K562 (cell line): ENCODE data around the gene ABCA3. TPM values are rescaled to one million over a fixed set of nuclear protein-coding genes. Genes with fewer than 3 reads are reported as not detected.

Experiments
- CBFB ChIP-seq: sonication (generic); formaldehyde crosslinking; IDR thresholded peaks from 2 replicates; pipeline ENCODE4 v1.4.0; 2020; ENCODE audit warnings: mild to moderate bottlenecking, missing genetic modification reagents
- FOS ChIP-seq: IDR thresholded peaks from 3 replicates; pipeline ENCODE4 v1.6.1; 2011; ENCODE audit not compliant: insufficient read length; ENCODE audit errors: extremely low read depth
- FOXP1 ChIP-seq: sonication (generic); formaldehyde crosslinking; IDR thresholded peaks from 2 replicates; pipeline ENCODE4 v1.8.0; 2022; ENCODE audit warnings: mild to moderate bottlenecking, missing genetic modification reagents
- HNRNPH1 ChIP-seq: fragments of 200-400 bp; formaldehyde crosslinking; optimal IDR thresholded peaks from 2 replicates; pipeline ENCODE3; 2017; ENCODE audit warnings: low read depth, mild to moderate bottlenecking, low read length, moderate library complexity
- ID3 ChIP-seq, 2 experiments: fragments of 250-450 bp in 1 of 2; fragments of 450-650 bp in 1 of 2; sonication (Bioruptor Pico) in 1 of 2; IDR thresholded peaks; 2 replicates each; pipeline versions ENCODE4 v1.6.1 to v1.8.0; 2016 to 2021; ENCODE audit warnings: mild to moderate bottlenecking in 2 of 2, moderate library complexity in 2 of 2, missing compliant biosample characterization in 1 of 2, missing genetic modification characterization in 1 of 2
- MNT ChIP-seq, 2 experiments: fragments of 450-650 bp; conservative IDR thresholded peaks; 2 replicates each; pipeline ENCODE4 v1.6.1; 2017; ENCODE audit warnings: mild to moderate bottlenecking in 2 of 2, moderate library complexity in 2 of 2
- NELFE ChIP-seq: IDR thresholded peaks from 2 replicates; pipeline ENCODE4 v1.6.1; 2011; ENCODE audit warnings: mild to moderate bottlenecking; ENCODE audit not compliant: insufficient read depth, insufficient read length
- NR2C2 ChIP-seq, 2 experiments: fragments of 200-800 bp in 1 of 2; sonication (Bioruptor generic) in 1 of 2; sonication (generic) in 1 of 2; formaldehyde crosslinking in 1 of 2; IDR thresholded peaks; 2 replicates each; pipeline versions ENCODE4 v1.6.1 to v1.8.0; 2016 to 2022; ENCODE audit warnings: mild to moderate bottlenecking in 1 of 2, missing compliant biosample characterization in 1 of 2, missing genetic modification characterization in 1 of 2, missing genetic modification reagents in 1 of 2
- OTX1 ChIP-seq: fragments of 450-650 bp; formaldehyde crosslinking; IDR thresholded peaks from 2 replicates; pipeline ENCODE4 v1.4.0; 2022; ENCODE audit warnings: mild to moderate bottlenecking
- PBX2 ChIP-seq, 2 experiments: IDR thresholded peaks in 1 of 2; conservative IDR thresholded peaks in 1 of 2; 2 replicates each; pipeline ENCODE4 v1.6.1; 2016; ENCODE audit warnings: low read depth in 2 of 2, mild to moderate bottlenecking in 1 of 2, missing compliant biosample characterization in 1 of 2, missing genetic modification characterization in 1 of 2, moderate library complexity in 1 of 2
- PHTF2 ChIP-seq: fragments of 250-450 bp; sonication (Bioruptor Pico); IDR thresholded peaks from 2 replicates; pipeline ENCODE4 v1.5.0; 2021; ENCODE audit warnings: mild to moderate bottlenecking
- SMAD4 ChIP-seq: fragments of 250-450 bp; sonication (Bioruptor Pico); conservative IDR thresholded peaks from 2 replicates; pipeline ENCODE4 v1.8.0; 2021; ENCODE audit warnings: inconsistent platforms, mild to moderate bottlenecking, moderate library complexity
- XRCC4 ChIP-seq: IDR thresholded peaks from one replicate; pipeline ENCODE4 v1.6.1; 2011; ENCODE audit not compliant: insufficient read depth, insufficient read length; ENCODE audit errors: extremely low read depth
- ZBTB1 ChIP-seq: sonication (generic); formaldehyde crosslinking; IDR thresholded peaks from 2 replicates; pipeline ENCODE4 v1.8.1; 2023; ENCODE audit warnings: missing genetic modification reagents, low read depth, mild to moderate bottlenecking, borderline replicate concordance
- ZKSCAN1 ChIP-seq: fragments of 150-350 bp; IDR thresholded peaks from 2 replicates; pipeline ENCODE4 v1.6.1; 2016; ENCODE audit warnings: low read depth, low read length
- ZKSCAN3 ChIP-seq: fragments of 250-450 bp; sonication (Bioruptor Pico); IDR thresholded peaks from 2 replicates; pipeline ENCODE4 v1.4.0; 2020
- ZNF584 ChIP-seq: fragments of 200-800 bp; sonication (Bioruptor generic); IDR thresholded peaks from 2 replicates; pipeline ENCODE4 v1.6.1; 2016; ENCODE audit warnings: low read depth, mild to moderate bottlenecking, missing genetic modification characterization, missing compliant biosample characterization
- ZNF589 ChIP-seq: fragments of 200-800 bp; sonication (Bioruptor generic); IDR thresholded peaks from 2 replicates; pipeline ENCODE4 v1.6.1; 2016; ENCODE audit warnings: low read depth, missing genetic modification characterization, missing compliant biosample characterization
- ZNF639 ChIP-seq, 2 experiments: fragments of 200-800 bp in 1 of 2; sonication (Bioruptor generic) in 1 of 2; sonication (generic) in 1 of 2; formaldehyde crosslinking in 1 of 2; IDR thresholded peaks in 1 of 2; conservative IDR thresholded peaks in 1 of 2; 2 replicates each; pipeline versions ENCODE4 v1.5.0 to v1.6.1; 2016 to 2020; ENCODE audit warnings: missing compliant biosample characterization in 1 of 2, missing genetic modification characterization in 1 of 2, missing genetic modification reagents in 1 of 2
- polyA plus RNA-seq, 8 experiments: library from polyadenylated mRNA; depleted of rRNA in 4 of 8; stranded (reverse) in 5 of 8; unstranded in 3 of 8; fragments of >200 nt; fragmentation: Nextera tagmentation in 2 of 8; fragmentation: Illumina TruSeq in 1 of 8; extraction: Ambion mirVana in 2 of 8; extraction: Trizol in 1 of 8; gene quantifications; 2 replicates each; pipeline versions ENCODE4 v1.2.1 to v1.2.3, GENCODE V29; 2011 to 2014; ENCODE audit warnings: inconsistent platforms in 1 of 8, missing spikeins in 1 of 8
- total RNA-seq, 7 experiments: library from RNA; depleted of rRNA in 6 of 7; stranded (reverse); fragments of >200 nt in 6 of 7; fragmentation: Illumina TruSeq in 2 of 7; extraction: Trizol in 2 of 7; gene quantifications; 2 replicates each; pipeline versions ENCODE4 v1.2.1 to v1.2.3, GENCODE V29; 2011 to 2021; ENCODE audit warnings: low replicate concordance in 1 of 7

Gene ABCA3
- total and polyA plus RNA-seq, 9 of the 15 experiments (the other 6 are each of a cell fraction or from before 2014, with no cell fraction given), result 0.66 to 23.7 (median 6.9) TPM

- TF ChIP-seq MNT (conservative IDR thresholded peaks at IDR 0.05), result peak; percentile 92 to 95
- no peak for TF ChIP-seq PHTF2 (CRISPR knock-in tag)
- peak; percentile 92 for TF ChIP-seq NR2C2 (CRISPR knock-in tag; IDR thresholded peaks at IDR 0.05)
- TF ChIP-seq NR2C2 (tag; IDR thresholded peaks at IDR 0.05), result peak; percentile 99
- TF ChIP-seq NELFE, result no peak
- no peak for TF ChIP-seq XRCC4
- no peak for TF ChIP-seq ID3 (CRISPR knock-in tag; IDR thresholded peaks at IDR 0.05)
- peak; percentile 58; the same call in 1 of the 2 replicates for TF ChIP-seq ID3 (tag; IDR thresholded peaks at IDR 0.05)
- TF ChIP-seq PBX2 (CRISPR knock-in tag; IDR thresholded peaks at IDR 0.05; ENCODE audit: low read depth), result no peak
- TF ChIP-seq PBX2 (tag; conservative IDR thresholded peaks at IDR 0.05; ENCODE audit: low read depth), result no peak
- TF ChIP-seq HNRNPH1, result no peak
- TF ChIP-seq ZNF589 (CRISPR knock-in tag), result 0 out of 2 replicates have a peak, but pooled peaks have one; percentile 62
- TF ChIP-seq CBFB (CRISPR knock-in tag), result peak; percentile 69; the same call in 1 of the 2 replicates
- TF ChIP-seq ZKSCAN3 (CRISPR knock-in tag), result no peak
- TF ChIP-seq ZKSCAN1, result no peak
- TF ChIP-seq ZBTB1 (CRISPR knock-in tag), result no peak
- peak in 1 of 2 experiments; percentile 93; a peak in 2 of 4 replicates for TF ChIP-seq ZNF639 (CRISPR knock-in tag; conservative IDR thresholded peaks at IDR 0.05 in 1 of 2, IDR thresholded peaks at IDR 0.05 in 1 of 2)
- TF ChIP-seq SMAD4 (CRISPR knock-in tag), result peak; percentile 88
- TF ChIP-seq OTX1 (CRISPR knock-in tag), result 0 out of 2 replicates have a peak, but pooled peaks have one; percentile 66
- no peak; the same call in 1 of the 2 replicates for TF ChIP-seq FOXP1 (CRISPR knock-in tag)
- no peak for TF ChIP-seq FOS
- peak; percentile 78 for TF ChIP-seq ZNF584 (CRISPR knock-in tag)
Measured at GRCh38 chr16:2267913-2268666, 72.4 kb downstream of the ABCA3 start, which contains the start of gene RNPS1 (continued).
